IMR-90 (cell line): ENCODE data around the gene MIPEP. TPM values are rescaled to one million over a fixed set of nuclear protein-coding genes. Genes with fewer than 3 reads are reported as not detected.

Source experiments
- ATAC-seq: fragments of 200-7000 bp; cut with Tn5 transposase; 2 replicates; pipeline ENCODE4 v1.9.1; 2020; ENCODE audit warnings: low read depth, mild to moderate bottlenecking, moderate library complexity
- BruUV-seq: library from RNA; stranded (reverse); fragments of 400-500 nt; replicated peaks from 2 replicates; lab custom pipeline; 2021; lab: Mats Ljungman, UMichigan
- CTCF ChIA-PET: fragments of 300-600 bp; formaldehyde crosslinking; extraction: SDS; loops from one replicate; lab custom pipeline; 2021; ENCODE audit warnings: antibody characterized with exemption; lab: Yijun Ruan, JAX
- POLR2A ChIA-PET: fragments of 300-600 bp; sonication (Branson Sonifier 250); formaldehyde crosslinking; loops from one replicate; lab custom pipeline; 2022; ENCODE audit warnings: antibody characterized with exemption; ENCODE audit not compliant: unreplicated experiment; lab: Charles Lee
- DNase-seq: peaks from one replicate; pipeline ENCODE4 v3.0.0; 2013
- H2AFZ ChIP-seq: replicated peaks from 2 replicates; pipeline ENCODE3; 2013; ENCODE audit warnings: low read length, mild to moderate bottlenecking; ENCODE audit not compliant: poor library complexity
- H2AK5ac ChIP-seq: 2 replicates; pipeline ENCODE4 v1.6.1; 2013; ENCODE audit warnings: low read depth, low read length, inconsistent platforms
- H2AK9ac ChIP-seq: replicated peaks from 2 replicates; pipeline ENCODE3; 2013; ENCODE audit warnings: mild to moderate bottlenecking, low read depth, low read length, moderate library complexity; ENCODE audit not compliant: poor library complexity
- H2BK120ac ChIP-seq: 2 replicates; pipeline ENCODE4 v1.6.1; 2013; ENCODE audit warnings: low read depth, low read length, inconsistent platforms
- H2BK15ac ChIP-seq: 3 replicates; pipeline ENCODE4 v1.6.1; 2013; ENCODE audit warnings: low read depth, low read length, inconsistent platforms
- H2BK20ac ChIP-seq: 2 replicates; pipeline ENCODE4 v1.6.1; 2013; ENCODE audit warnings: low read depth, mild to moderate bottlenecking, inconsistent platforms, low read length, moderate library complexity
- H2BK5ac ChIP-seq: 2 replicates; pipeline ENCODE4 v1.6.1; 2013; ENCODE audit warnings: mild to moderate bottlenecking, low read depth, low read length, inconsistent platforms; ENCODE audit not compliant: poor library complexity, severe bottlenecking
- H3K14ac ChIP-seq: replicated peaks from 2 replicates; pipeline ENCODE4 v1.6.1; 2013; ENCODE audit warnings: low read depth, low read length, inconsistent platforms
- H3K18ac ChIP-seq: 2 replicates; pipeline ENCODE4 v1.6.1; 2013; ENCODE audit warnings: low read depth, low read length, control low read depth
- H3K23ac ChIP-seq: 2 replicates; pipeline ENCODE4 v1.6.1; 2013; ENCODE audit warnings: low read depth, low read length, inconsistent platforms
- H3K27ac ChIP-seq: 2 replicates; pipeline ENCODE4 v1.5.1; 2013; ENCODE audit warnings: mild to moderate bottlenecking, control low read depth, low read length; ENCODE audit not compliant: insufficient read depth
- H3K27me3 ChIP-seq: 2 replicates; pipeline ENCODE4 v1.6.1; 2013; ENCODE audit warnings: low read length; ENCODE audit not compliant: control insufficient read depth, insufficient read depth
- H3K36me3 ChIP-seq: 2 replicates; pipeline ENCODE4 v1.6.1; 2013; ENCODE audit warnings: low read length, mixed read lengths; ENCODE audit not compliant: control insufficient read depth, insufficient read depth
- H3K4ac ChIP-seq: 2 replicates; pipeline ENCODE4 v1.6.1; 2013; ENCODE audit warnings: low read depth, low read length, inconsistent platforms
- H3K4me1 ChIP-seq: 2 replicates; pipeline ENCODE4 v1.6.1; 2013; ENCODE audit warnings: low read length, mixed read lengths; ENCODE audit not compliant: control insufficient read depth, insufficient read depth
- H3K4me2 ChIP-seq: 2 replicates; pipeline ENCODE4 v1.6.1; 2013; ENCODE audit warnings: low read depth, mild to moderate bottlenecking, control low read depth, low read length, moderate library complexity
- H3K4me3 ChIP-seq: 2 replicates; pipeline ENCODE4 v1.5.1; 2013; ENCODE audit warnings: low read depth, mild to moderate bottlenecking, control low read depth, low read length, moderate library complexity; ENCODE audit not compliant: insufficient read depth
- H3K56ac ChIP-seq: 2 replicates; pipeline ENCODE4 v1.6.1; 2013; ENCODE audit warnings: low read length, inconsistent platforms; ENCODE audit not compliant: insufficient read depth; ENCODE audit errors: extremely low read depth
- H3K79me1 ChIP-seq, 2 experiments: 2 replicates each; pipeline ENCODE4 v1.6.1; 2013; ENCODE audit warnings: low read length in 2 of 2, inconsistent platforms in 1 of 2, low read depth in 1 of 2
- H3K9ac ChIP-seq: 2 replicates; pipeline ENCODE4 v1.6.1; 2013; ENCODE audit warnings: low read depth, low read length, control low read depth
- H3K9me1 ChIP-seq: 2 replicates; pipeline ENCODE4 v1.6.1; 2013; ENCODE audit warnings: low read length, inconsistent platforms; ENCODE audit not compliant: insufficient read depth
- H3K9me3 ChIP-seq: 2 replicates; pipeline ENCODE4 v1.6.1; 2013; ENCODE audit warnings: low read length; ENCODE audit not compliant: control insufficient read depth, insufficient read depth
- H4K20me1 ChIP-seq: 2 replicates; pipeline ENCODE4 v1.6.1; 2013; ENCODE audit warnings: low read length, inconsistent platforms; ENCODE audit not compliant: insufficient read depth
- H4K5ac ChIP-seq: 2 replicates; pipeline ENCODE4 v1.6.1; 2013; ENCODE audit warnings: mild to moderate bottlenecking, low read depth, low read length, control low read depth
- H4K8ac ChIP-seq, 2 experiments: 2 replicates each; pipeline ENCODE4 v1.6.1; 2013; ENCODE audit warnings: low read depth in 2 of 2, low read length in 2 of 2, control low read depth in 1 of 2, inconsistent platforms in 1 of 2
- H4K91ac ChIP-seq: 2 replicates; pipeline ENCODE4 v1.6.1; 2013; ENCODE audit warnings: low read depth, low read length, inconsistent platforms; ENCODE audit not compliant: insufficient read depth
- CHD1 ChIP-seq: IDR thresholded peaks from 2 replicates; pipeline ENCODE4 v1.6.1; 2012; ENCODE audit warnings: low read depth, low read length, improper control_type of control experiment
- FOS ChIP-seq: fragments of 150-350 bp; IDR thresholded peaks from 2 replicates; pipeline ENCODE4 v1.6.1; 2016; ENCODE audit warnings: low read depth, low read length
- MAZ ChIP-seq: IDR thresholded peaks from 2 replicates; pipeline ENCODE4 v1.6.1; 2012; ENCODE audit warnings: low read depth, mild to moderate bottlenecking, low read length, improper control_type of control experiment, moderate library complexity, borderline replicate concordance
- MXI1 ChIP-seq: IDR thresholded peaks from 2 replicates; pipeline ENCODE4 v1.6.1; 2012; ENCODE audit warnings: low read depth, mild to moderate bottlenecking, low read length, moderate library complexity, borderline replicate concordance
- NFE2L2 ChIP-seq: fragments of 150-350 bp; IDR thresholded peaks from 2 replicates; pipeline ENCODE4 v1.6.1; 2016; ENCODE audit warnings: low read depth, mild to moderate bottlenecking, low read length
- RAD21 ChIP-seq: IDR thresholded peaks from 2 replicates; pipeline ENCODE4 v1.6.1; 2012; ENCODE audit warnings: low read length, improper control_type of control experiment
- RCOR1 ChIP-seq: IDR thresholded peaks from 2 replicates; pipeline ENCODE4 v1.6.1; 2012; ENCODE audit warnings: mild to moderate bottlenecking, low read length, improper control_type of control experiment; ENCODE audit not compliant: insufficient replicate concordance
- RFX5 ChIP-seq: IDR thresholded peaks from 2 replicates; pipeline ENCODE4 v1.8.0; 2012; ENCODE audit warnings: low read depth, mild to moderate bottlenecking, low read length, moderate library complexity
- SMC3 ChIP-seq: fragments of 150-350 bp; IDR thresholded peaks from 2 replicates; pipeline ENCODE4 v1.6.1; 2016; ENCODE audit warnings: low read depth, mild to moderate bottlenecking, antibody characterized with exemption, low read length, moderate library complexity
- USF2 ChIP-seq: fragments of 150-350 bp; IDR thresholded peaks from 2 replicates; pipeline ENCODE4 v1.6.1; 2017; ENCODE audit warnings: mild to moderate bottlenecking, antibody characterized with exemption, low read length, low read depth
- whole genome bisulfite sequencing, 2 experiments: methylation state at CpG; one replicate each; pipeline versions ENCODE4 v1.1.5 to v1.1.7; 2013; ENCODE audit warnings: missing lambda C conversion rate in 2 of 2; ENCODE audit not compliant: insufficient read length in 1 of 2; ENCODE audit errors: extremely low coverage in 2 of 2; 5-methylcytosine and 5-hydroxymethylcytosine counted together
- dilution Hi-C: fragments of 300-500 bp; cut with HindIII; formaldehyde crosslinking; loops from one replicate; pipeline ENCODE4 v1.14.3; 2018; ENCODE audit warnings: low sequenced_read_pairs; ENCODE audit not compliant: unreplicated experiment
- in situ Hi-C: fragments of 300-500 bp; cut with MboI; formaldehyde crosslinking; loops from 3 replicates; pipeline ENCODE4 v1.14.3; 2019; ENCODE audit warnings: low sequenced_read_pairs, inconsistent platforms, mixed read lengths
- intact Hi-C: fragments of 100-400 bp; cut with micrococcal nuclease; formaldehyde crosslinking; loops from 2 replicates; pipeline ENCODE4 v1.10.0; 2022
- polyA plus RNA-seq, 3 experiments: library from polyadenylated mRNA; depleted of rRNA; stranded (reverse); fragments of >200 nt; gene quantifications; 2 replicates each; pipeline ENCODE4 v1.2.3, GENCODE V29; 2012; ENCODE audit warnings: low replicate concordance in 1 of 3
- total RNA-seq: library from RNA; depleted of rRNA; stranded (reverse); fragments of >200 nt; gene quantifications from 2 replicates; pipeline ENCODE4 v1.2.3, GENCODE V29; 2012

The MIPEP gene
- total and polyA plus RNA-seq, 2 of the 4 experiments (the other 2 are of a cell fraction) = 15.0 to 21.5 TPM

- H3K4me1 ChIP-seq = peaks cover 10% of the 10 kb centered on the region
- TF ChIP-seq RAD21 (no peak), SMC3 (no peak), RCOR1 (no peak), FOS (no peak), USF2 (no peak), MXI1 (no peak), CHD1 (no peak), RFX5 (no peak), MAZ (no peak), NFE2L2 (no peak)
- WGBS, 2 experiments = no CpG with 5 or more reads among the region's 5 CpGs
- H3K79me1 ChIP-seq = no peaks in the 10 kb centered on the region
- peak overlapping the region; percentile 94 for H4K5ac ChIP-seq
- dilution Hi-C loops = no loop called here
- intact Hi-C loops = no loop called here
- no peak overlapping the region for H2AK5ac ChIP-seq
- POLR2A ChIA-PET = no interaction called here
- peak overlapping the region; percentile 55 for H4K91ac ChIP-seq
- no peak overlapping the region for H3K56ac ChIP-seq
- H2BK120ac ChIP-seq = peak overlapping the region; percentile 36
- H2BK20ac ChIP-seq = peak overlapping the region; percentile 71; the same call in 1 of the 2 replicates
- DNase-seq (no peak), ATAC-seq (no peak)
- H2BK15ac ChIP-seq = 0 out of 3 replicates have a peak overlapping the region, but pooled peaks have one; percentile 19
- no peak overlapping the region for H3K4me2 ChIP-seq
- H3K4me3 ChIP-seq = no peak overlapping the region
- H3K9ac ChIP-seq = no peak overlapping the region
- H3K9me3 ChIP-seq = no peaks in the 10 kb centered on the region
- H3K14ac ChIP-seq = peak overlapping the region; percentile 10; the same call in 1 of the 2 replicates
- no peak overlapping the region for H2AFZ ChIP-seq
- no peak overlapping the region for H3K4ac ChIP-seq
- CTCF ChIA-PET = no interaction called here
- no peak overlapping the region for H4K8ac ChIP-seq
- H3K36me3 ChIP-seq = peaks cover 3% of the 10 kb centered on the region; the same call in 1 of the 2 replicates
- H3K9me1 ChIP-seq = peaks cover 3% of the 10 kb centered on the region; the same call in 1 of the 2 replicates
- no peak overlapping the region for H3K23ac ChIP-seq
- H2AK9ac ChIP-seq = no peak overlapping the region
- no peaks in the 10 kb centered on the region for H3K27me3 ChIP-seq
- peak overlapping the region; percentile 91 for H3K18ac ChIP-seq
- BruUV-seq = no TSS peak
- no peak overlapping the region for H2BK5ac ChIP-seq
- in situ Hi-C loops = no loop called here
- H4K20me1 ChIP-seq = no peaks in the 10 kb centered on the region
- no peak overlapping the region for H3K27ac ChIP-seq
Observed at GRCh38 chr13:23805122-23805521, 84.1 kb downstream of the MIPEP start.
